Measurements from ENCODE around the gene NTN5.
"Not testable (repeated sequence)": the region's sequence is repeated elsewhere in the genome, so short reads cannot be mapped to it uniquely, and the experiment has no call there.

Gene NTN5, protein sequence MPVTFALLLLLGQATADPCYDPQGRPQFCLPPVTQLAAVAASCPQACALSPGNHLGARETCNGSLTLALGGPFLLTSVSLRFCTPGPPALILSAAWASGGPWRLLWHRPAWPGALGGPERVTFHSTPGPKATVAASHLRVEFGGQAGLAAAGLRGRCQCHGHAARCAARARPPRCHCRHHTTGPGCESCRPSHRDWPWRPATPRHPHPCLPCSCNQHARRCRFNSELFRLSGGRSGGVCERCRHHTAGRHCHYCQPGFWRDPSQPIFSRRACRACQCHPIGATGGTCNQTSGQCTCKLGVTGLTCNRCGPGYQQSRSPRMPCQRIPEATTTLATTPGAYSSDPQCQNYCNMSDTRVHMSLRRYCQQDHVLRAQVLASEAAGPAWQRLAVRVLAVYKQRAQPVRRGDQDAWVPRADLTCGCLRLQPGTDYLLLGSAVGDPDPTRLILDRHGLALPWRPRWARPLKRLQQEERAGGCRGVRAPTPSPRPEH

DNA sequence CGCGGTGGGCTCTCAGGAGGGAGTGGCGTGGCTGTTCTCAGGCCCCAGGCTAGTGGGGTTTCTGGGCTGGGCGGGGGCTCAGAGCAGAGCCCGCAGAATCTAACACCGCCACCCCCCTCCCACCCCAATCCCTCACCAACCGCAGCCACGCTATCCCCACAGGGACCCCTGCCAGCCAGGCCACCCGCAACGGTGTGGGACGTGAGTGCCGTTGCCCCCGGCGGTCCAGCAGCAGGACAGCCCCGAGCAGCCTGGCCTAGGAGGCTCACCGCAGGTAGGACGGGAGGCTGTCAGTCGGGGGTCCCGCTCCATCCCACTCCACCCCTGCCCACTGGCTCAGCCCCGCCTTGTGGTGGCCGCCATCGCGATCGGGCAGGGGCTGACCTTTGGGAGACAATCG, at the start of gene NTN5:
Gene NTN5, minus strand, starts transcription at position 24 of the 400 bp plus-strand sequence. CDS start 2,031 bp downstream, outside the sequence.
- H3K27me3 Mint-ChIP-seq, result no peaks in the 10 kb centered on the region
- no peak within 1 kb of the TSS for H3K4me3 Mint-ChIP-seq
- no peaks in the 10 kb centered on the region for H3K9me3 Mint-ChIP-seq
- peaks cover 7% of the 10 kb centered on the region for H3K4me1 Mint-ChIP-seq (ENCODE audit: low read depth)
- no peak within 1 kb of the TSS for H3K27ac Mint-ChIP-seq
- H3K36me3 Mint-ChIP-seq (ENCODE audit: low read depth), result no peaks in the 10 kb centered on the region

DNA sequence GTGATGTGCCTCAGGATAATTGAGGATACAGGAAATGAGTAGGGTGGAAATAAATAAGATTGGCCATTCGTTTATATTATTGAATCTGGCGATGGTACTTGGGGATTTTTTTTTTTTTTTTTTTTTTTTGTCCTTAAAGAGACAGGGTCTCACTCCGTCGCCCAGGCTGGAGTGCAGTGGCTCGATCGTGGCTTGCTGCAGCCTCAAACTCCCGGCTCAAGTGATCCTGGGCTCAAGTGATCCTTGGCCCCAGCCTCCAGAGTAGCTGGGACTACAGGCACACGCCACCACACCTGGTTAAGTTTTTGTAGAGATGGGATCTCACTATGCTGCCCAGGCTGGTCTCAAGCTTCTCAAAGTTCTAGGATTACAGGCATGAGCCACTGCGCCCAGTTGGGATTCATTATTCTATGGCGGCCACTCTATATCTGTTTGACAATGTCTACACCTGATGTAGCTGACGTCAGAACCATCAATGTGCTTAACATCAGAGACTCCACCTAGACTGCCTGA, 49.4 kb upstream of the NTN5 start:
- H3K27ac Mint-ChIP-seq, result no peak overlapping the region
- no peak overlapping the region for H3K4me3 Mint-ChIP-seq
- H3K4me1 Mint-ChIP-seq (ENCODE audit: low read depth), result peaks cover 30% of the 10 kb centered on the region
- H3K36me3 Mint-ChIP-seq (ENCODE audit: low read depth), result peaks cover 15% of the 10 kb centered on the region
- H3K9me3 Mint-ChIP-seq, result peaks cover 14% of the 10 kb centered on the region
- no peaks in the 10 kb centered on the region for H3K27me3 Mint-ChIP-seq

DNA sequence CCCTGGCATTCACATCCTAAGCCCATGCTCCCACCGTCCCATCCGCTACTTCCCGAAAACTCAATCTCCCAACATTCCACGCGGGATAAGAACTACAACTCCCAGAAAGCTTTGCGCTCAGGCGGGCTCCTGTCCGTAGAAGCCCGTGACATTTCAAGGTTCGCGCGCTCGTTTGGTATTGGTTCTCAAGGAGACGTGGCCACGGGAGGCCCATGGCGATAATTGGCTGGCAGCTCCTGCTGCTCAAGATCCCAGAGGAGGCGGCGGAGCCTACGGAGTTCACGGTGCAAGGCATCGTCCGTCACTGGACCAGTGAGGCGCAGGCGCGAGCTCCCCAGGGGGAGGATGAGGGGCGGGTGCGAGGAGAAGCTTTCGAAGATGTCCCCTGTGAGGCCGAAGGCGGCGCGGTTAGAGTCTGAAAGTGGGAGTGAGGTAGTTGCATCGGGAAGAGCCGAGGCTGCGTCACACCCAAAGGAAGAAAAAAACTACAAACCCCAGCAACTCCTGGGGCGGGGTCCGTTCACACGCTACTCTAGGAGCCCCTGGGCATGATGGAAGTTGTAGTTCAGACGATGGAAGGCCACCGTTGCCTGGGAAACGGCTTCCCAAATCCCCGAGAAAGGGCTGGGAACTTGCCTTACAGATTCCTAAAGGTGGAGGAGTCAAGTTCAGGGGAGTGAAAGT, 47.9 kb upstream of the NTN5 start:
- peak overlapping the region; percentile 94 for H3K4me3 Mint-ChIP-seq
- H3K4me1 Mint-ChIP-seq (ENCODE audit: low read depth), result peaks cover 22% of the 10 kb centered on the region
- peak overlapping the region; percentile 98 for H3K27ac Mint-ChIP-seq
- no peaks in the 10 kb centered on the region for H3K27me3 Mint-ChIP-seq
- H3K36me3 Mint-ChIP-seq (ENCODE audit: low read depth), result peaks cover 9% of the 10 kb centered on the region
- peaks cover 8% of the 10 kb centered on the region for H3K9me3 Mint-ChIP-seq

DNA sequence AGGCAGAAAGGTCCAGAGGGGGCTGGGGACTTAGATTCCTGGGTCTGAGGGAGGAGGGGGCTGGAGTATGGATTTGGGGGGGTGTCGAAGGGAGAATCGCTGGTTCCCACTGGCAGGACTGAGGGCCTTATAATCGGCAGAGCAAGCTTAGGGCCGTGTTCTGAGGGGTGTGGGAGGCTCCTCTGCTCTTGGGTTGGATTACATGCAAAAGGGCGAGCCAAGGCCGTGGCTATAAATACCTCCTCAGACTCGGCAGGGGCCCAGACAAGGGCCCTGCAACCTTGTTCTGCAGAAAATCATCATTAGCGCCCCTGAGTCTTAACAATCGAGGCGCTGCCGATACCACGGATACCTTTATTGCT, 47.4 kb upstream of the NTN5 start:
- peaks cover 4% of the 10 kb centered on the region for H3K36me3 Mint-ChIP-seq (ENCODE audit: low read depth)
- peak overlapping the region; percentile 98 for H3K27ac Mint-ChIP-seq
- peaks cover 18% of the 10 kb centered on the region for H3K4me1 Mint-ChIP-seq (ENCODE audit: low read depth)
- no peaks in the 10 kb centered on the region for H3K27me3 Mint-ChIP-seq
- H3K9me3 Mint-ChIP-seq, result peaks cover 4% of the 10 kb centered on the region
- peak overlapping the region; percentile 94 for H3K4me3 Mint-ChIP-seq

DNA sequence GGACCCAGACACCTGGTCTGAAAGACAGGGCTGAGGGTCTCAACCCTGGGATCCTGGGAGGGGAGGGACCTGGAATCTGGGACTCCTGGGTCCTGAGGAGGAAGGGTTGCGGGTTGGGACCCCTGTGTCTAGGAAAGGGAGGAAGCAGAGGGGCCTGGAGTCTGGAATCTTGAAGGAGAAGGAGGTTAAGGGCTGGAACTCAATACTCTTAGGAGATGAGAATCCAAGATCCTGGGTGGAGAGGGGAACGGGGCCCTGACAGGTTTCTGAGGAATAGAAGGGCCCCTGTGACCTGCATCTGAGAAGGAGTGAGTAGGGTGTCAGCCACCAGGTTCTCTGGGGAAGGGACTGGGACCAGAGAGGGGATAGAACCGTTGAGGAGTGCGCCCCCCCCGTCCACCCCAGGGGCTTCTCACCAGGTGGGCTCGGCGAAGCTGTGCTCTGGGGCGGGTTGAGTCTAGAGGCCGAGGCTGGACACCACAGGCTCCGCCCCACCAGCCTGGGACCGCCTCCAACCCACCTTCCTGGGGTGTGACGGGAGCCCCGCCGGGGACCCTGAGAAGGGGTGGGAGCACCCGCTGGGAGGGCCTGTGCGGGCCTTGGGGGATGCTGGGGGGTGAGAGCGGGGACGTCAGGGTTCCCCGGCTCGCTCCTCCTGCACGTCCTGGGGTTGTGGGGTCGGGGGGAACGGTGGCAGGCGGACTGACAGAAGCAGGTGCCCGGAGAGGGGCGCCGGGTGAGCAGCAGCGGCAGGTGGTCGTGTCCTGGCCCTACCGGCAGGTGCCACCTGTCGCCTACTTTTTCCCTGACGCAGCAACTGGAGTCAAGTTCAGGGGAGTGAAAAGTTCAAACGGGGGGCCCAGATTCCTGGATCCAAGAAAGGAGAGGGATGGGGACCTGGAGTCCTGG, 46.7 kb upstream of the NTN5 start, which contains the start of gene MAMSTR:
Gene MAMSTR, minus strand, starts transcription at position 463 of the 909 bp plus-strand sequence. CDS start 694 bp downstream, outside the sequence.
- H3K27me3 Mint-ChIP-seq, result no peaks in the 10 kb centered on the region

DNA sequence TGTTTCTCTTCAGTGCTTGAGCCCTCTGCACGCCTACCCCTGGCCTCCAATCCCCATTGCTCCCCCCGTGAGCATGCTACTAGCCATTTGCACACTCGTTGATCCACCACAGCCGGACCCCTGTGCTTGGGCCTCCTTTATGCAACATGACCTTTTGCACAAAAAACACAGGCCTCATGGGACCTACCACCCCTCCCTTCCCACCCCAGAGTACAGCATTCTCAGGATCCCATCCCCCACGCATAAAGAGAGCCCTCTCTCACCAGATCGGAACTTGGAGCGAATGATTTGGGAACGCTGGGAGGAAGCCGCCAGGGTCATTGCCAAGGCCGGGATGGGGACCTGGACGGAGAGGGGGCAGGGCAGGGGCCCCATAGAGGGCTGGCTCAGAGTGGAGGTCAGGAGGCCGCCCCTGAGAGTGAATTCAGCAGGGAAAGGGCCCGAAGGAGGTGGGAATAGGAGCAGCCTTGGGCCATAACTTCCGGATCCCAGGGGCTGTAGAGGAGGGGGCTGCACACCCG, 46.0 kb upstream of the NTN5 start:
- H3K9me3 Mint-ChIP-seq, result no peaks in the 10 kb centered on the region
- peaks cover 18% of the 10 kb centered on the region for H3K4me1 Mint-ChIP-seq (ENCODE audit: low read depth)
- H3K36me3 Mint-ChIP-seq (ENCODE audit: low read depth), result no peaks in the 10 kb centered on the region
- no peaks in the 10 kb centered on the region for H3K27me3 Mint-ChIP-seq
- H3K27ac Mint-ChIP-seq, result no peak overlapping the region
- no peak overlapping the region for H3K4me3 Mint-ChIP-seq

More for the DNA sequence above, 46.7 kb upstream of the NTN5 start, which contains the start of gene MAMSTR:
- Mint-ChIP-seq H3K9me3 (no peaks in the 10 kb centered on the region), H3K4me3 (peak within 1 kb of the TSS; percentile 94), H3K27ac (peak within 1 kb of the TSS; percentile 98), H3K4me1 (ENCODE audit: low read depth) (peaks cover 17% of the 10 kb centered on the region), H3K36me3 (ENCODE audit: low read depth) (no peaks in the 10 kb centered on the region)

DNA sequence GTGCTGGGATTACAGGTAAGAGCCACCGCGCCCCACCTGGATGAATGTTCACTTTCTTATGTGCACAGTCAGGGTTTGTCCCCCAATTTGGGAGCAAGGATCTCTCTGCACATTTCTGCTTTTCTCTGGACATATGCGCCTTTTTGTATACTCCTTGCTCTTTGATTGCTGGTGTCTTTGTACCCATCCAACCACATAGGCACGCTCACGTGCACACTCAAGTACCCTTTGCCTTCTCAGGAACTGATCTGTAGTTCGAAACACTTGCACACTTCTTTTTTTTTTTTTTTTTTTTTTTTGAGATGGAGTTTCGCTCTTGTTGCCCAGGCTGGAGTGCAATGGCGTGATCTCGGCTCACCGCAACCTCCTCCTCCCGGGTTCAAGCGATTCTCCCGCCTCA, 45.3 kb upstream of the NTN5 start:
- H3K9me3 Mint-ChIP-seq; H3K27me3 Mint-ChIP-seq; H3K27ac Mint-ChIP-seq; H3K36me3 Mint-ChIP-seq (ENCODE audit: low read depth); H3K4me3 Mint-ChIP-seq: not testable (repeated sequence)
- H3K4me1 Mint-ChIP-seq (ENCODE audit: low read depth), result peaks cover 24% of the 10 kb centered on the region

DNA sequence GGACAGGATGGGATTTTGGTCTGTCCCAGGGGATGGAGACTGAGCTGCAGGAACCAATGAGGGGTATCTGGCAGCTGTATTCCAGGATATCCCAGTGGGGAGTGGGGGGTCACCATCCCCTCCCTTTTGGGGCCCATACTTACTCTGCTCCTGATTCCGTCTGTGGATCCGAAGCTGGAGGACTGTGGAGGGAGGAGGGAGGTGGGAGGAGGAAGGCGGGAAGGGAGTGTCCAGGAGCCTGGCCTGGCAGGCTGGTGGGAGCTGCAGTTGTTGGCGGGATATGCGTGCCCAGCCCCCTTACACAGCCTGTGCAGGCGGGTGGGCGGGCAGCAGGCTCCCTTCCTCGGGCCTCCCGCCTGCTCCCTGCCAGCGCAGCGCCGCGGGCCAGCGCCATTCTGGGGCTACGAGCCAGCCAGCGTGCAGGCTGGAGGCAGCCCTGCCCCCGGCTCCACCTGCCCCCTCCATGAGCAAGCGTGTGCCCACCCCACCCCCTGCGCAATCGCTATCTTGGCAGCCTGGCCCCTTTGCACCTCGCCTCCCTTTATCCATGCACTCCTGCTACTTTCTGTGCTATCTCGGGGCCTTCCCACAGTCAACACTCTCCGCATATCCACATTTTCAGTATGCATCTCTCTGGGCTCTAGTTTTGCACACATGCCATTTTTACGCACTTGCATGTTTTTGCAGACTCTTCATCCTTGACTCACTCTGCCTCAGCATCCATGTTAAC, 43.9 kb upstream of the NTN5 start:
- no peak overlapping the region for H3K27ac Mint-ChIP-seq
- no peak overlapping the region for H3K4me3 Mint-ChIP-seq
- H3K4me1 Mint-ChIP-seq (ENCODE audit: low read depth), result peaks cover 26% of the 10 kb centered on the region
- no peaks in the 10 kb centered on the region for H3K9me3 Mint-ChIP-seq
- H3K36me3 Mint-ChIP-seq (ENCODE audit: low read depth), result no peaks in the 10 kb centered on the region
- no peaks in the 10 kb centered on the region for H3K27me3 Mint-ChIP-seq

DNA sequence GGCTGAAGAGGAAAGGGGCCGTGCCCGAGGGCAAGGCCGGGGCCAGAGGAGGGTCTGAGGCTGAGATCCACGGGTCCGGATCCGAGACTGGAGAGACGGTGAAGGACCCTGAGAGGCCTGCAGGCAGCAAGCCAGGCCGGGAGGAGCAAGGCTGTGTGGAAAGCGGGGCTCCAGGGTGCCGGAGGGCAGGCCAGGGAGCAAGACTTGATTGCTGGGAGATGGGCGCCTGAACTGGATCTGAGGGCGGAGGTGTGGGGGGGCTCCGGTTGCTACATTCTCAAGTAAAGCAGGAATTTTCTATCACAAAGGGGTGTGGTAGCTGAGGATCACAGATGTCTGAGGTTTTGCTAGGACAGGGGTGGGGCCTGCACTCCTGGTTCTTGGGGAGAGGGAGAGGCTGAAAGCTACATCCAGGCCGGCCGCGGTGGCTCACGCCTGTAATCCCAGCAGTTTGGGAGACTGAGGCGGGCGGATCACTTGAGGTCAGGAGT, 42.9 kb upstream of the NTN5 start:
- no peaks in the 10 kb centered on the region for H3K36me3 Mint-ChIP-seq (ENCODE audit: low read depth)
- no peaks in the 10 kb centered on the region for H3K9me3 Mint-ChIP-seq
- no peaks in the 10 kb centered on the region for H3K27me3 Mint-ChIP-seq
- H3K4me3 Mint-ChIP-seq, result no peak overlapping the region
- peaks cover 19% of the 10 kb centered on the region for H3K4me1 Mint-ChIP-seq (ENCODE audit: low read depth)
- no peak overlapping the region for H3K27ac Mint-ChIP-seq

DNA sequence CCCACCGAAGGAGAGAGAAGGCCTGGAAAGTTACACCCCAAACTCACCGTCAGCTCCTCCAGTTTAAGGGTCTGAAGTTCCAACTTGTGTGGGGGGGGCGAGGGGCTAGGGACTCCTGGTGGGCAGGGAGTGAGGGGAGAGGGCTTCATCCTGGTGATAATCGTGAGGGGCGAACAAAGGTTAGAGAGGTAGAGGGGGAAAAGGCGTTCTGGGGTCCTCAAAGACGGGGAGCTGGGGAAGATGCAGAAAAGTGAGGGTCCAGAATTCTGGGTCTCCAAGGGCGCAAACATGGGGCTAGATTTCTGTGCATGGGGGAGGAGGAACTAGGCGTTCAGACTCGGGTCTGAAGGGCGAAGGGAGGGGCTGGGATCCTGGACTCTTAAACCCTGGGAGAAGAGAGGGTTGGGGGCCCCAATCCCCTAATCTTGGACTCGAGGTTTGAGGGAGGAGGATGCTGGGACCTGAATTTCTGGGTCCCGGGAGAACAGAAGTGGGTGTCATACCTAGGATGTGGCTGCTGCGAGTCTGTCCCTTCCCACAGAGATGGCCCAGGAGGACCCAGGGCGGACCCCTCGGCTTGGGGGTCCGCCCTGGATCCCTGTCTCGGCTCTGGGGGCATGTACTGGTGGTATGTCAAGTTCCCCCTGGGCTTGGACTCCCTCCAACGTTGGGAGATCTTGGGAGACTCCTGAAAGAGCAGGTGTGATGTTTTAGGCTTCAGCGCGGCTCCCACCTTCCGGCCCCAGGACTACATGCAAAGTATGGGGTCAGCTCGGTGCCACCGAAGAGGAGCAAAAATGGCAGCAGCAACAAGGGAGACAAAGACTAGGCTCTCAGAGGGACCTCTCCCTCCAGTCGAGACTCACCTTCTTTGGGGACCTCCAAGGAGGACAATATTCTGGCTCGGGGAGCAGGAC, 42.2 kb upstream of the NTN5 start:
- H3K9me3 Mint-ChIP-seq, result no peaks in the 10 kb centered on the region
- peak overlapping the region; percentile 83 for H3K4me3 Mint-ChIP-seq
- H3K27me3 Mint-ChIP-seq, result no peaks in the 10 kb centered on the region

DNA sequence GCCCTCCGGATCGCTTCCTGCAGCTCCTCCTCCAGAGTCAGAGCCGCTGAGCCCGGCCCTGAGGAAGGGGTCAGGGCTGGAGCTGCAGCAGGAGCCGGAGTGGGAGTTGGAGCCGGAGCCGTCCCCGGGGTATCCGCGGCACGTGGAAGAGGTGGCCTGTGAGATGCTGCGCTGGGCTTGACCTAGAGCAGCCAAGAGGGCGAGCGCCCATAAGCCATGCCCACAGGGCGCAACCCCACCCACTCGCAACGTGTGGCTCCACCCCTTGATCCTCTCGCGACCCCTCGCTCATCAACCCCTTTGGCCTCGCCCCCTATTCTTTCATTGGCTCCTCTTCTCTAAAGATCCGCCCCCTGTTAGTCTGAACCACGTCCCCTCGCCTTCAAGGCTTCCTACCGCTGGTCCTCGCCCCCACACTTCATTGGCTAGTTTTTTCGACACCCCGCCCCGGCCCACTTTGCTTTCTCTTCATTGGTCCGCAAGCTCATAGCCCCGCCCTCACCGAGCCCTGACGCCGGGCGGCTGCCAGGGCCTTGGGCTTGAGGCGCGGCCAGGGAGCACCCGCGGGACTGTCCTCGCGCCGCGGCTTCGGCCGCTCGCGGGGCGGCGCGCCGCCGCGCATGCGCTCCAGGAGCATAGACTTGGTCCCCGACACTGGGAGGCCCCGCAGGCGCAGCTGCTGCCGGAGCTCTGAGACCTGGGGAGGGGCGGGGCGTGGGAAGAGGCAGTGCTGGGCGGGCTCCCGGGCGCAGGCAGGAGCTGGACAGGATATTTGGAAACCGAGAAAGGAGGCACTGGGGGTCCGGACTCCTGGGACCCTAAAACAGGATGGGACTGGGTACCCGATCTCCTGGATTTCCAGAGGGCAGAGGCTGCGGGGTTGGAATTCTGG, 41.3 kb upstream of the NTN5 start:
- no peaks in the 10 kb centered on the region for H3K9me3 Mint-ChIP-seq
- H3K27ac Mint-ChIP-seq, result peak overlapping the region; percentile 89
- H3K36me3 Mint-ChIP-seq (ENCODE audit: low read depth), result no peaks in the 10 kb centered on the region
- peaks cover 15% of the 10 kb centered on the region for H3K4me1 Mint-ChIP-seq (ENCODE audit: low read depth)
- H3K4me3 Mint-ChIP-seq, result peak overlapping the region; percentile 83
- H3K27me3 Mint-ChIP-seq, result no peaks in the 10 kb centered on the region

More for the DNA sequence above, 42.2 kb upstream of the NTN5 start:
- Mint-ChIP-seq H3K4me1 (ENCODE audit: low read depth) (peaks cover 15% of the 10 kb centered on the region), H3K36me3 (ENCODE audit: low read depth) (no peaks in the 10 kb centered on the region), H3K27ac (peak overlapping the region; percentile 89)
